IMR-90 (cell line): ENCODE results near the gene EIF3M.

Source experiments
- CHD1 ChIP-seq: IDR thresholded peaks from 2 replicates; pipeline ENCODE4 v1.6.1; 2012; ENCODE audit warnings: low read depth, low read length, improper control_type of control experiment
- CTCF ChIP-seq: conservative IDR thresholded peaks from 2 replicates; pipeline ENCODE4 v1.5.1; 2012; ENCODE audit warnings: mild to moderate bottlenecking, low read depth, low read length, improper control_type of control experiment
- MXI1 ChIP-seq: IDR thresholded peaks from 2 replicates; pipeline ENCODE4 v1.6.1; 2012; ENCODE audit warnings: low read depth, mild to moderate bottlenecking, low read length, moderate library complexity, borderline replicate concordance
- NFE2L2 ChIP-seq: fragments of 150-350 bp; IDR thresholded peaks from 2 replicates; pipeline ENCODE4 v1.6.1; 2016; ENCODE audit warnings: low read depth, mild to moderate bottlenecking, low read length
- RAD21 ChIP-seq: IDR thresholded peaks from 2 replicates; pipeline ENCODE4 v1.6.1; 2012; ENCODE audit warnings: low read length, improper control_type of control experiment
- RFX5 ChIP-seq: IDR thresholded peaks from 2 replicates; pipeline ENCODE4 v1.8.0; 2012; ENCODE audit warnings: low read depth, mild to moderate bottlenecking, low read length, moderate library complexity
- USF2 ChIP-seq: fragments of 150-350 bp; IDR thresholded peaks from 2 replicates; pipeline ENCODE4 v1.6.1; 2017; ENCODE audit warnings: mild to moderate bottlenecking, antibody characterized with exemption, low read length, low read depth

GRCh38 chr11:32581556-32581955 is 2.1 kb upstream of the EIF3M start:
- no peak for TF ChIP-seq CTCF
- TF ChIP-seq RAD21, result no peak
- TF ChIP-seq RFX5, result no peak
- TF ChIP-seq MXI1, result no peak
- no peak for TF ChIP-seq NFE2L2
- TF ChIP-seq CHD1, result no peak
- no peak for TF ChIP-seq USF2
